Neural cell (in vitro differentiated cells): ENCODE results near the gene OGDH. TPM values are rescaled to one million over a fixed set of nuclear protein-coding genes. Genes with fewer than 3 reads are reported as not detected.

Experiments used
- H2AFZ ChIP-seq: fragments of 200-600, 300-800 bp; sonication (generic), shearing (Covaris generic); 2 replicates; pipeline ENCODE4 v1.6.0; 2014; ENCODE audit warnings: low read depth, mild to moderate bottlenecking, antibody characterized with exemption, low read length, moderate library complexity
- H3F3A ChIP-seq: fragments of 200-600 bp; shearing (Covaris generic); 2 replicates; pipeline ENCODE4 v1.6.1; 2016; ENCODE audit warnings: mild to moderate bottlenecking, moderate library complexity, mixed read lengths, antibody characterized with exemption, low read length; ENCODE audit not compliant: insufficient read depth, poor library complexity, severe bottlenecking
- H3K27ac ChIP-seq: fragments of 200-600, 300-800 bp; sonication (generic), shearing (Covaris generic); 2 replicates; pipeline ENCODE4 v1.5.1; 2014; ENCODE audit warnings: mild to moderate bottlenecking, low read length, moderate library complexity
- H3K27me3 ChIP-seq: fragments of 300-800, 200-600 bp; sonication (generic), shearing (Covaris generic); 2 replicates; pipeline ENCODE4 v1.6.0; 2014; ENCODE audit warnings: mild to moderate bottlenecking, low read depth, low read length, moderate library complexity; ENCODE audit not compliant: insufficient read depth
- H3K36me3 ChIP-seq: fragments of 300-800, 200-600 bp; sonication (generic), shearing (Covaris generic); 2 replicates; pipeline ENCODE4 v1.5.1; 2014; ENCODE audit warnings: mild to moderate bottlenecking, antibody characterized with exemption, low read length, moderate library complexity; ENCODE audit not compliant: insufficient read depth
- H3K4me2 ChIP-seq: fragments of 300-800, 200-600 bp; sonication (generic), shearing (Covaris generic); 2 replicates; pipeline ENCODE4 v1.6.0; 2014; ENCODE audit warnings: mild to moderate bottlenecking, low read length
- H3K4me3 ChIP-seq: fragments of 300-800, 200-600 bp; sonication (generic), shearing (Covaris generic); 2 replicates; pipeline ENCODE4 v1.5.1; 2014; ENCODE audit warnings: mild to moderate bottlenecking, low read length, moderate library complexity
- H3K79me2 ChIP-seq: fragments of 200-600 bp; shearing (Covaris generic); replicated peaks from 2 replicates; pipeline ENCODE4 v1.6.0; 2014; ENCODE audit warnings: mild to moderate bottlenecking, low read length, moderate library complexity; ENCODE audit not compliant: insufficient read depth
- H3K9ac ChIP-seq: fragments of 300-800, 200-600 bp; sonication (generic), shearing (Covaris generic); 2 replicates; pipeline ENCODE4 v1.6.1; 2016; ENCODE audit warnings: mild to moderate bottlenecking, low read length, mixed read lengths
- H3K9me2 ChIP-seq: fragments of 200-600 bp; shearing (Covaris generic); 2 replicates; pipeline ENCODE4 v1.6.1; 2016; ENCODE audit warnings: mild to moderate bottlenecking, low read length, mixed read lengths; ENCODE audit not compliant: insufficient read depth
- H3K9me3 ChIP-seq: fragments of 200-600, 300-800 bp; sonication (generic), shearing (Covaris generic); 2 replicates; pipeline ENCODE4 v1.6.1; 2016; ENCODE audit warnings: mild to moderate bottlenecking, mixed run types, low read length, moderate library complexity, mixed read lengths
- H4K20me1 ChIP-seq: fragments of 200-600 bp; shearing (Covaris generic); 2 replicates; pipeline ENCODE4 v1.6.1; 2016; ENCODE audit warnings: mild to moderate bottlenecking, mixed run types; ENCODE audit not compliant: insufficient read depth
- CTCF ChIP-seq: fragments of 450-650 bp; IDR thresholded peaks from 2 replicates; pipeline ENCODE4 v1.5.1; 2014; ENCODE audit warnings: antibody characterized with exemption, mild to moderate bottlenecking, moderate library complexity; ENCODE audit not compliant: poor library complexity, severe bottlenecking
- EP300 ChIP-seq: fragments of 450-650 bp; conservative IDR thresholded peaks from 2 replicates; pipeline ENCODE4 v1.6.1; 2014; ENCODE audit warnings: antibody characterized with exemption, mild to moderate bottlenecking, moderate library complexity; ENCODE audit not compliant: poor library complexity, severe bottlenecking
- EZH2 ChIP-seq: fragments of 200-600, 300-800 bp; shearing (Covaris generic), sonication (generic); IDR thresholded peaks from 2 replicates; pipeline ENCODE4 v1.6.1; 2014; ENCODE audit warnings: antibody characterized with exemption, low read length, borderline replicate concordance, mild to moderate bottlenecking; ENCODE audit not compliant: insufficient read depth, poor library complexity, severe bottlenecking
- MXI1 ChIP-seq: fragments of 450-650 bp; conservative IDR thresholded peaks from 2 replicates; pipeline ENCODE4 v1.6.1; 2014; ENCODE audit warnings: antibody characterized with exemption, mild to moderate bottlenecking; ENCODE audit not compliant: poor library complexity, severe bottlenecking
- POLR2AphosphoS5 ChIP-seq: IDR thresholded peaks from 2 replicates; pipeline ENCODE4 v1.6.1; 2012
- RAD21 ChIP-seq: fragments of 450-650 bp; conservative IDR thresholded peaks from 2 replicates; pipeline ENCODE4 v1.6.1; 2014; ENCODE audit warnings: antibody characterized with exemption, mild to moderate bottlenecking, moderate library complexity
- REST ChIP-seq: IDR thresholded peaks from 2 replicates; pipeline ENCODE4 v1.6.1; 2012; ENCODE audit warnings: borderline replicate concordance
- SMC3 ChIP-seq: fragments of 450-650 bp; conservative IDR thresholded peaks from 2 replicates; pipeline ENCODE4 v1.6.1; 2014; ENCODE audit warnings: antibody characterized with exemption, mild to moderate bottlenecking, moderate library complexity; ENCODE audit not compliant: poor library complexity
- TAF1 ChIP-seq: IDR thresholded peaks from 2 replicates; pipeline ENCODE4 v1.6.1; 2012; ENCODE audit warnings: low read depth
- polyA plus RNA-seq: library from polyadenylated mRNA; depleted of rRNA; stranded (reverse); fragments of >200 nt; gene quantifications from 2 replicates; pipeline ENCODE4 v1.2.3, GENCODE V29; 2014

Gene OGDH
- polyA plus RNA-seq, 1 donor from 2014 or later, result 16.9 TPM

DNA sequence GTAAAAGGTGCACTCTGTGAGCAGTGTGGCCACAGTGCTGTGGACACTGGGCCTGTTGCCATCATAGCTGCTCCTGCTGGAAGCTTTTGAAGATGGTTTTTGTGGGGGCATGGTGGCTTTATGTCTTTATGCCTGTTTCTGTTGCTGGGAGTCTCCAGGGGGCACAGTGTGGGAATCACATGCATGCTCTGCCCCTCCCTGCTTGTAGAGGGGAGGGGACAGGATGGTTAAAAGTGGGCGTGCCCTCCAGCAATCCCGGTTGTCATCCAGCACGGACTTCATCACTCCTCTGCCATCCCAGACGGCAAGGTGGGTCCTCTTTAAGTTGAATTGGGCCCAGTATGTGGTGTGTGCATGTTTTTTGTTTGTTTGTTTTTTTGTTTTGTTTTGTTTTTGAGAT lies 20.2 kb downstream of the OGDH start:
- H3K27ac ChIP-seq, result no peak overlapping the region
- H2AFZ ChIP-seq, result no peak overlapping the region
- peaks cover 3% of the 10 kb centered on the region for H3K79me2 ChIP-seq

DNA sequence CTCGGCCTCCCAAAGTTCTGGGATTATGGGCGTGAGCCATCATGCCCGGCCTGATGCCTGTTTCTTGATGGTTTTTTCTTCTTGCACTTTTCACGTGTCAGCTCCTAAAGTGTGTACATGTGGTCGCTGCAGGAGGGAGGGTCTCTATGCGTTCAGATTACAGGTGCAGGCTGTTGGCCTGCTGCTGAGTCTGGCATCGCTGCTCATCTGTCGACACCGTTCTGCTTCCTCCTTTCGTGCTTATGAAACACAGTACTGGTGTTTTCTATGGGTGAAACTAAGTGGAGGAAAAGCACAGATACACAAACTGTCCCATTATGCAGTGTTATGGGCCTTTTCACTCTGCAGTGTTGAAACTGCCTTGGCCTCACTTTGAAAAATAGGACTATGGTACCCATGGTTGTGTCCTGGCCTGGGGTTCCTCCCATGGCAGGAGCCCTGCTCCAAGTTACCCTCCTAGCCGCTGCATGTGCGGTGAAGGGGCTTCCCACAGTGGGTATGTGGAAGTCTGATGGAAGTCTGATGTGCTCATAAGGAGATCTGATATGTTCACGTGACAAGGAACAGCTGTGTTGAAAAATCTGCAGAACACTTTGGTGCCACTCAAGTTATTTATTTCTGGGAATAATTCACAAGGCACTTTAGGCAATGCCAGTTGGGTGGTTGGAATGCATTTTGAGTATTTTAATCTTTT lies 23.5 kb downstream of the OGDH start:
- Histone ChIP-seq H3K27me3 (no peaks in the 10 kb centered on the region), H3K9ac (no peak overlapping the region), H3K36me3 (no peaks in the 10 kb centered on the region), H3K4me3 (no peak overlapping the region), H3K4me2 (no peak overlapping the region), H3F3A (no peaks in the 10 kb centered on the region), H3K9me2 (no peaks in the 10 kb centered on the region), H3K9me3 (no peaks in the 10 kb centered on the region), H2AFZ (no peak overlapping the region), H3K79me2 (no peaks in the 10 kb centered on the region), H3K27ac (no peak overlapping the region), H4K20me1 (no peaks in the 10 kb centered on the region)
- TF ChIP-seq EZH2 (no peak), RAD21 (no peak), EP300 (no peak), TAF1 (no peak), MXI1 (no peak), POLR2AphosphoS5 (no peak), SMC3 (no peak), CTCF (no peak)

More for the DNA sequence above, 20.2 kb downstream of the OGDH start:
- Histone ChIP-seq H3F3A (no peaks in the 10 kb centered on the region), H3K9me2 (no peaks in the 10 kb centered on the region), H3K9ac (no peak overlapping the region), H3K27me3 (no peaks in the 10 kb centered on the region), H4K20me1 (no peaks in the 10 kb centered on the region), H3K4me3 (no peak overlapping the region), H3K36me3 (no peaks in the 10 kb centered on the region), H3K4me2 (no peak overlapping the region), H3K9me3 (no peaks in the 10 kb centered on the region)
- TF ChIP-seq POLR2AphosphoS5 (no peak), REST (no peak), SMC3 (no peak), CTCF (no peak), EZH2 (no peak), EP300 (no peak)
